Stimulated activated CD8-positive, alpha-beta memory T cell treated with anti-CD3 and anti-CD28 coated beads, Interleukin-2, amount 100 ng/mL, for 1 hour (primary cell): ENCODE measurements around the gene NEDD4.
"Not testable (repeated sequence)": the region's sequence is repeated elsewhere in the genome, so short reads cannot be mapped to it uniquely, and the experiment has no call there.

Source experiments
- DNase-seq, 2 donors: peaks; one replicate each; pipeline ENCODE4 v3.0.0-alpha.2; 2020; ENCODE audit warnings: low read depth in 2 of 2

The NEDD4 gene

GRCh38 chr15:55894399-55894965 is 98.9 kb downstream of the NEDD4 start:
- no peak for DNase-seq

- DNase-seq, result no peak
Observed at GRCh38 chr15:55893852-55894251, 99.6 kb downstream of the NEDD4 start.

- no peak for DNase-seq
Observed at GRCh38 chr15:55891196-55891595, 102.2 kb downstream of the NEDD4 start.

- no peak for DNase-seq
Observed at GRCh38 chr15:55884223-55884622, 109.2 kb downstream of the NEDD4 start.

GRCh38 chr15:55879181-55879580 is 114.2 kb downstream of the NEDD4 start:
- no peak for DNase-seq

- no peak for DNase-seq
Observed at GRCh38 chr15:55873024-55873720, 120.2 kb downstream of the NEDD4 start.

- DNase-seq, result no peak
Observed at GRCh38 chr15:55872471-55872870, 120.9 kb downstream of the NEDD4 start.

- no peak for DNase-seq
Observed at GRCh38 chr15:55869660-55870059, 123.8 kb downstream of the NEDD4 start.

- no peak for DNase-seq
Observed at GRCh38 chr15:55868707-55869106, 124.7 kb downstream of the NEDD4 start.

GRCh38 chr15:55868291-55868690 is 125.1 kb downstream of the NEDD4 start:
- not testable (repeated sequence) for DNase-seq

- no peak for DNase-seq
Observed at GRCh38 chr15:55863911-55864310, 129.5 kb downstream of the NEDD4 start.

- DNase-seq, result no peak
Observed at GRCh38 chr15:55861115-55861514, 132.3 kb downstream of the NEDD4 start.

GRCh38 chr15:55860468-55860867 is 132.9 kb downstream of the NEDD4 start:
- DNase-seq, result no peak

- DNase-seq, result no peak
Observed at GRCh38 chr15:55859681-55860080, 133.7 kb downstream of the NEDD4 start.

- no peak for DNase-seq
Observed at GRCh38 chr15:55858661-55859060, 134.8 kb downstream of the NEDD4 start.

- DNase-seq, result no peak
Observed at GRCh38 chr15:55856506-55857164, 136.8 kb downstream of the NEDD4 start.

GRCh38 chr15:55853134-55853533 is 140.3 kb downstream of the NEDD4 start:
- no peak for DNase-seq

GRCh38 chr15:55846116-55846707 is 147.2 kb downstream of the NEDD4 start:
- DNase-seq, result no peak

- DNase-seq, result not testable (repeated sequence)
Observed at GRCh38 chr15:55842897-55843296, 150.5 kb downstream of the NEDD4 start.

- DNase-seq, result no peak
Observed at GRCh38 chr15:55835866-55836265, 157.5 kb downstream of the NEDD4 start.

- no peak for DNase-seq
Observed at GRCh38 chr15:55834331-55834730, 159.1 kb downstream of the NEDD4 start.

GRCh38 chr15:55829826-55830225 is 163.6 kb downstream of the NEDD4 start:
- no peak for DNase-seq

- DNase-seq, result no peak
Observed at GRCh38 chr15:55827955-55828354, 165.5 kb downstream of the NEDD4 start.
